ENCODE data around the gene KIFC3.
"Not testable (repeated sequence)": the region's sequence is repeated elsewhere in the genome, so short reads cannot be mapped to it uniquely, and the experiment has no call there.

Gene KIFC3

DNA sequence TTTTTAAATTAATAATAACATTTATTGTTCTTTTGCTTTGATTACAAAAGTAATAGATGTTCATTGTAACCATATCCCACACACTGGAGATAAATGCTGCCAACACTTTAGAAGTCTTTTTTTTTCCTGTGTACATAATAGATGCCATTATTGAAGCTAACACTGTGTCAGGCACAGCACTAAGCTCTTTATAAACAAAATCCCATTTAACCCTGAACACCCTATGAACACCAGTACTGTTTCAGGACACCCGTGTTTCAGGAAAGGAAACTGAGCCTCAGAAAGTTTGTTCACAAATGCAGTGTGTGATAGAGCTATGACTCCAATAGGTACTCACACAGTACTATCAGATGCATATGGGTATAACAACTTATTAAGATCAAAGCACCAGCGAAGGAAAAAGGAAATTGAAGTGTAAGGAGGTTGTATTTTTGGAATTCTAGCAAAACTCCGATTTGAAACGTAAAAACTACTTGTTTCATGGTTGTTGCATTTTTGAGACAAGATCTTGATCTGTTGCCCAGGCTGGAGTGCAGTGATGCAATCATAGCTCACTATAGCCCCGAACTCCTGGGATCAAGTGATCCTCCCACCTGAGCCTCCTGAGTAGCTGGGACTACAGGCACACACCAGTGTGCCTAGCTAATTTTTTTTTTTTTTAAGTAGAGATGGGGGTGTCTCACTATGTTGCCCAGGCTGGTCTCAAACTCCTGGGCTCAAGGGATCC is 2.0 kb upstream of the KIFC3 start:
- DNase-seq, result no peak

DNA sequence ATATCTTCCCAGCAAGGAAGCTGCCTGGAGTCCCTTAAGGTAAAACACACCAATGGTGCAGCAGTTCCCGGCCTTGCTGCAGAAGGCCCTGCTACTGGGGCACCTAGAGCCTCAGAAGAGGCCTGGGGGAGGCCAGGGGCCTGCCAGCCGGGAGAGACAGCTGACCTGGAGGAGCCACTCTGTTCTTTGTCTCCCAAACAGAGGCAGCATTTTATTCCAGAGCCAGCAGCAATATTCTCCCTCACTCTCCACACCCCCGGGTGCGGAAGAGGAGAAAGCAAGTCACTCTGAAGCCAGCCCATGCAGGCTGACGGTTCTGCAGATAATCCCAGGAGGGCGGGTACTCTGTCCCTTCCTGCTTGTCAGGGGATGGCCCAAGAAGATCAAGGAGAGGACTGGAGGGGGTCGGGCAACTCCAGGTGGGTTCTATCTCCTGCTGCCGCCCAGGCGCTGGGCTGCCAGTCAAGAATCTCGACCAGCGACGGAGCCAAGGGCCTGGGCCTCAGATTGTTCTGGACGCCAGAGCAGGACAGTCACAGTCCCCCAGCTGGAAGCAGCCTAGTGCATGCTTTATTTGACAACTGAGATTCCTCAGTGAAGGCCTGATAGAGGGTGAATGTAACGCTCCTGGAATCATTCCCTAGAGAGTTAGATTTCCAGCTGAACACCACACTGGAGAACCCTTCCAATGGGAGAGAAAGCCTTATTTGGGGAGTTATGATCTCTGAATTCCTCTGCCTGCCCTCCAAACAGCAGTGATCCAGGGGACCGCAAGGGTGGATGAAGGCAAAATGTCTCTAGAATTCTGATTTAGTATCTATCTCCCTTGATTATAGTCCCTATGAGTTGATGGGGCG is 1.1 kb upstream of the KIFC3 start:
- no peak for DNase-seq

DNA sequence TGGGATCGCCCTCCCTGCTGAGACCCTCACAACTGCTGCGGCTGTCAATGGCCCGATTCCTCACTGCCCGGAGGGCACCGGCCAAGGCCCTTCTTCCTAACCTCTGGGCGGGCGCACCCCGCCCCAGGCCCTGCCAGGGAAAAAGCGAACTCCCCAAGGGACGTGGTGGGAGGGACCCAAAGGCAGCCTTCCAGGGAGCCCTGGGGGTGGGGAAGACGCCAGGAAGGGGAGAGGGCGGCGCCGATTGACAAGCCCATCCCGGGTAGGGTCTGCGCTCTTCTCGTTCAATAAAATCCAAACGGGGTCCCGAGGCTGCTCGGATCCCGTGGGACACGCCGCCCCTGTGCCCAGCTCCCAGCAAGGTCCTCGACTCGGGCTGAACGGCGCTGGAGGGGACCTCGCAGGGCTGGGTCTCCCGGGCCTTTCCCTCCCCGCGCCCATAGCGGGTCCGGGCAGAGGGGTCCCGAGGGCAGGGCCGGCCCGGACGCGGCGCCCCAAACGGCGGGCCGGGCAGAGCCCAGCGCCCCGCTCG is 416 bp downstream of the KIFC3 start:
- no peak for DNase-seq

DNA sequence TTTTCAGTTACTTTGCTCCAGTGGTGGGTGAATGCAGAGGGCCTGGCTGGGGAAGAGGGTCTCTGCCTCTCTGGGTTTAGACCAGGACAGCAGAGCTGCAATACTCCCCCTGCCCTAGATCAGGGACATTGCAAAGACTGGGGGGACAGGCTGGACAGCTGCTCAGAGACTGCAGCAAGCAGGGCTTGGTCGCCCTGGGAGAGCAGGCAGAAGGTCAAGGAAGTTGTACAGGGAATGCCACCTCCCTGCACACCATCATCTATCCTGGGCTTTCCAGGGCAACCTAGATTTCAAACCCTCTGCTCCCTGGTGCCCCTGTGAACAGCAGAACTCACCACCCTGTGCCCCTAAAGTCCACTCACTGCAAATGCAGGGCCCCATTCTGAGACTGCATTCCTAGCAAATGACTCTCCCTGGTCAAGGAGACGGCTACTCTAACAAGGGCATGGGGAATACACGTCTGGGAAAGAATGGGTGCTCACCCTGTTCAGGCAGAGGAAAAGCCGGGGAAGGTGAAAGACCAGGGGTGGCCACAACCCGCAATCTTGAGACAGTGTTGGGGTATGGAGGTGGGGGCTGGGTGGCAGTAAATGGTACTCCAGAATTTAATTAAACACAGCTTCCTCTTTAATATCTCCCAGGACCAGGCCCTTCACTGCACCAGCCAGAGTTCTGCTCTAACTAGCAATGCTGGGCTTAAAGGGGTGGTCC is 1.0 kb downstream of the KIFC3 start:
- no peak for DNase-seq

DNA sequence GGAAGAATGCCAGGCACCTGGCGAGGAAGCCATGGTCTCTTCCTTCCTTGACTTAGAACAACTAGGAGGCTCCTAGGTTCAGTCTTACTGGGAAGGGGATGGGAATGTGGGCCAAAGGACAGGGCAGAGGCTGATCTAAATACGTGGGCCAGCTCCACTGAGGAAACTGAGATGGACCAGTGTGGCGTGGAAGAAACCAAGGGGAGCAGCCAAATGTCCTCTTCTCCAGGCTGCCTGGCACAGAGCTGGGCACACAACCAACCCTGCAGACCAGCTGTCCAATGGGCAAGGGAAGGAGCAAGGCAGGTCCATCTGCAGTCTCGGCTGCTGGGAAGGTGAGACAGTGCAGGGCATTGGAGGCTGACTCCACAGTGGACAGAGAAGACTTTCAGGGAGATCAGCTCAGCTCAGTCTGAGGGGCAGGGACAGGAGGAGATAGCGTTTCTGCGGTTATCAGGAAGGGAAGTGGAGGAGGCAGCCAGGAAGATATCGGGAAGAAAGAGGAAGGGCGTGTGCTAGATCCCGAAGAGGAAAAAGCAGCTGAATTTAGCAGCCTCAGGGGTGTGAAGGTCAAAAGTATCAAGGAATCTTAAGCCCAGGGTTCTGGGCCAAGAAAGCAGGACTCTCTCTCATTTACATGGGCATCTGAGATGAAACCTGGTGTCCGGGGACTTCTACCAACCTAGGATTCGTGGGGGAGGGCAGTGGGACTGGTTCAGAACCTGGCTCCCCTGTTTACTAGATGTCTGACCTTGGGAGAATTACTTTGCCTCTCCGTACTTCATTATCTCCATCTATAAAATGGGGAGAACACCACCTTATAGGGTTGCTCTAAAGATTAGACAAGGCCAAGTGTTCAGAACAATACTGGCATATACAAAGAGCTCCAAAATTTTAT is 1.8 kb downstream of the KIFC3 start:
- DNase-seq, result no peak

DNA sequence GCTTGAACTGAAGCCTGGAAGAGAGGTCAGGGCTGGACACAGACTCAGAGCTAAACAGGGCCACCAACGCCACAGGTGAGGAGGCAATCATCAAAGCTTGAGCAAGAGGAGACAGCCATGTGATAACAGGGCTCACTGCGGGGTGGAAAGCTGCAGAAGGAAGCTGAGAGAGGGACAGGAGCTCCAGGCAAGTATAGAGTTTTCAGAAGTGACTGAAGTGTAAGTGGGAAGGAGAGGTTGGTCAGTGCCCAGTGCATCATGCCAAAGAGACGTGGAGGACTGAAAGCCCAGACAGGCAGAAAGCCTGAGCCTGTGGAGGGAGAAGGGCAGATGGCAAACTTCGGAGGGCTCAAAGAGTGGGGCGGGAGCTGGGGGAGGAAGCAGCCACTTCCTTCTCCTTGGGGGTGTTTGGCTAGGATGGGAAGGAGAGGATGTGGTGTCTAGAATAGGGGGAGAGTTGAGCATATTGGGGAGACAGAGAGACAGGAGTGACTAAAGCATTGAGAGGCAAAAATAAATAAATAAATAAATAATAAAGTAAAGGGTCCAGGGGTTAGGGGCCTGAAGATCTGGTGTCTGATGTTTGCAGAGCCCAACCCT is 2.6 kb downstream of the KIFC3 start:
- no peak for DNase-seq

DNA sequence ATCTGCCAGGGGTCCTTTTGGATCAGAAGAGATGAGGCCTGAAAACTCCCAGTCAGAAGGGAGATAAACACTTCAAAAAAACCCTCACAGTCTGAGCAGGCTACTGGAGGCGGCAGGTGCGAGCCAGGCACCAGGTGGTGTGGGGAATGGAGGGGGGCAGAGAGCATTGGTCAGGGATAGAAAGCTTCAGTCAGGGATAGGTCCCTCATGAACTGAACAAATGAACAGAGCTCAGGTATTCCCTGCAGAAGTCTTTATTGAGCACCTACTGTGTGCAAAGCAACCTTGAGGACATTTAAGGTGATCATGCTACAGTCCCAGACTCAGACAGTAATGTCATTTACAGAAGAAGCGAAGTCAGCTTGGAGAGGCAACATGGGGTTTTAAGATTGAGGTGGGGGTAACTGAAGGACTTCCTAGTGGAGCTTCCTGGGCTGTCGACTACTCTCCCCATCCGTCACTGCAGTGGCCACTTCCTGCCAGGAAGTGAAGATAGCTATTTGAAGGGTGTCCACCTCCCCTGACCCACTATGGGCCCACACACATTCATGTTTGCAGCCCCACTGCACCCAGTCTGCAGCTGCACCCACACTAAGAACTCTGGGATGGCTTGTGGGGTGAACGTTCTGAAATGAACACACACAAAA is 3.2 kb downstream of the KIFC3 start:
- DNase-seq, result no peak

DNA sequence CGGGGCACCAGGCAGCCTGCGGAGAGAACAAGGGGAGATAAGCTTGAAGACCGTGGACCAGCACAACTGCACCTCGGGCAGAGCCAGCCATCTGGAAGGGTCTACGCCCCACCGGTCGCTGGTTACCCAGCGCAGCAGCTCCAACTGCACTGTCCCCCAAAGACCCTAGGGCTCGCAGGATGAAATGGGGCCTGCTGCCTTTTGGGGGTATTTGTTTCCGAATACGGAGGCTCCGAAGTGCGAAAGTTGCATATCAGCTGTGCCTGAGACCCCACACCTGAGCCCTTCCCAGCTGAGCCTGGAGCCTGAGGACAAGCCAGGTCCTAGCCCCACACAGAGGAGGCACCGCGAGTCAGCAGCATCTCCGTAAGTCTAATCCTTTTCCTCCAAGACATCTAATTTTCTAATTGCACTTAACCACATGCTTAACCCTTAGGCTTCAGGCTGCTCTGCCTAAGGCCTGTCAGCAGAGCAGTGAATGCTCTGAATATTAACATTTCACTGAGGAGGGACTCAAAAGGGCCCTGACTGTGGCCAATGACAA is 4.0 kb downstream of the KIFC3 start:
- DNase-seq, result no peak

DNA sequence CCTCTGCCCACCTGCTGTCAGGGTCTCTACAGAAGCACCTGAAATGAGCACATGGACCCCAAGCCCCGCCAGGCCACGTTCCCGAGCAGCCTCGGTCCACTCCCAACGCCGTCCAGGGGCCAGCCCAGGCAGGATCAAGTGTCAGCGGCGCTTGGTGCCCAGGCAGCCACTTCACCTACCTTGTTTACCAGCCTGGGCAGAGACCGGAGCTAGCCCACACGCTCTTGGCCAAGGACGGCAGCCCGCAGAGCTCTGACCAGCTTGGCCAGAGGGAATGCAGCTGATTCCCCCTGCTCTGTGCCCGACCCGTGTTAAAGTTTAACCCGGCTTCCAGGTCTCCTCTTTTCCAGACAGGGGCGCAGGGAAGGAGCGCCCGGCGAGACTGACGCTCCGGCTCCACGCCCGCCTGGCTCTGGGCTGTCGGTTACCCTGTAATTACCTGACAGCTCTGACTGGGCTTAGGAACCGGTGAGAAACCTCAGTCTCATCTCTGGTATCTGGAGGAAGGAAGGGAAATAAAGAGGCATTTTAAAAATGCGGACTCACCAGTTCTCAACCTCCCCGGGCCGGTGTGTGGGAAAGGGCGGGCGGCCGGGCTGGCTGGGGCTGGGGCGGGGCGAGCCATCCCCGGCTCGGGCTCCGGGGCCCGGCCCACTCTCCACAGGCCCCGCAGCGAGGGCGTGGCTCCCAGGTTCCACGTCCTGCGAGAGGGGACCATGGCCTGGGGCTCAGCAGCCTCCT is 4.6 kb downstream of the KIFC3 start:
- DNase-seq, result no peak

DNA sequence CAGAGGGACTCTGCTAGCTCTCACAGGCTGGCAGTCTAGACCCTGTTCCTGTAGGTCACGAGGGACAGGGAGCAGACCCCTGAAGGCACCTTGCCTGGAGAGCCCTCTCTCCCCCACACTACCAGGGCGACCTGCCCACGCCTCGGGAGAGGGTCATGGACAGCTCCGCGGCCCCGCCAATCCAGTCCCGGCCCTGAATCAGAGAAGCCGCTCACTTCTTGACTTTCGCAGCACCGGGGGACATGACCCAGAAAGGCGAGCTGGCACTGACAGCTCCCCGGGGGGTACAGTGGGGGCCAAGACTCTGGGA is 5.1 kb downstream of the KIFC3 start:
- no peak for DNase-seq

DNA sequence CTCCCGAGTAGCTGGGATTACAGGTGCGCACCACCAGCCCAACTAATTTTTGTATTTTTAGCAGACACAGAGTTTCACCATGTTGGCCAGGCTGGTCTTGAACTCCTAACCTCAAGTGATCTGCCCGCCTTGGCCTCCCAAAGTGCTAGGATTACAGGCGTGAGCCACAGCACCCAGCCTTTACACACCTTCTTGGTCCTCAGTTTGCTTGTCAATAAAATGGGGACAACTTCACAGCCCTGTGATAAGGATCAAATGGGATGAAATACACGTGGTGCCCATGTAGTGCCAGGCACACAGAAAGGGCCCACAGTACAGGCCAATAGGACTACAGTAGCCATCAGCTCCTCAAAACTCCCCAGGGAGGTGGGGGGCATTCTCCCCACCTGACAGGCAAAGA is 6.3 kb downstream of the KIFC3 start:
- DNase-seq, result not testable (repeated sequence)

DNA sequence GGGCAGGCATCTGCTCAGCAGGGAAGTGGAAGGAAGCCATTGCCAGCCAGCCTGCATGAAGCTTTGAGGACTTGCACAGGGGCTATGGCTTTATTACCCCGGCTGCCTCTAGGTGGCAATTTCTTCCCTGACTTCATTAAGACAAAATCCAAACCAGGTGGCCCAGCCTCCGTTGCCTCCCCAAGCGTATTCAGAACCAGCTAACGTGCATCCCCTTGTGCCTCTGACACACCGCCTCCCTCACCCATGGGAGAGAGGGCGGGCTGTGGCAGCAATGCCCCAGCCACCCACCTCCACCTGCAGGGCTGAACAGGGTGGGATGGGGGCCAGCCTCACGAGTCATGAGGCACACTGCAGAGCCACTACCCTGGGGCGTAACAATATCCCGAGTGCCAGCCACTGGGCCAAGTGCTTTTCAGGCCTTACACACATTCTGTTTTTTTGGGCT is 6.8 kb downstream of the KIFC3 start:
- DNase-seq, result no peak

DNA sequence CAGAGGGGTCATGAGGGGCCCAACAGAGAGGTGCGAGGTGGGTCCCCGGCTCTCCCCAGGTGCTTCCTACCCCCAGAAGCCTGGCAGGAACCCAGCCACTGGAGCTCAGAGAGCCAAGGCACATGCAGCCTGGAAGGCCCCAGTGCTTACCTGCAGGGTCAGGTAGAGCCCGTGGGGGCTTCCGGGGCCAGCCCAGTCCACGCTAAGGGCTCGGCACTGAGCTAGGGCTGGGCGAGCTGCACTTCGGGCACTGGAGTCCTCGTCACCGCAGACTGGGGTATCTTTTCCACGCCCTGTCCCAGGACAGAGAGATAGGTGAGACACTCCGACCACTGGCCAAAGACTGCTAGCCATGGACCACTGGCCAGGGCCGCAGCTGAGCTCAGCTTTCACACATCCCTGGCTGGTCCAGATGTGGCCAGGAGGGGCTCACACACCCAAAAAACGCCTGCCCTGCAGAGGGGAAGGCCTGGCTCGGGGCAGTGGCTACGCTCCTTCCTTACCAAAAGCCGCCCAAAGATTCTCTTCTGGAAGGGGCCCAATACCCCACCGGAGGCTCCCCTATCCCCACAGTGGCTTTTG is 7.4 kb downstream of the KIFC3 start:
- DNase-seq, result no peak

DNA sequence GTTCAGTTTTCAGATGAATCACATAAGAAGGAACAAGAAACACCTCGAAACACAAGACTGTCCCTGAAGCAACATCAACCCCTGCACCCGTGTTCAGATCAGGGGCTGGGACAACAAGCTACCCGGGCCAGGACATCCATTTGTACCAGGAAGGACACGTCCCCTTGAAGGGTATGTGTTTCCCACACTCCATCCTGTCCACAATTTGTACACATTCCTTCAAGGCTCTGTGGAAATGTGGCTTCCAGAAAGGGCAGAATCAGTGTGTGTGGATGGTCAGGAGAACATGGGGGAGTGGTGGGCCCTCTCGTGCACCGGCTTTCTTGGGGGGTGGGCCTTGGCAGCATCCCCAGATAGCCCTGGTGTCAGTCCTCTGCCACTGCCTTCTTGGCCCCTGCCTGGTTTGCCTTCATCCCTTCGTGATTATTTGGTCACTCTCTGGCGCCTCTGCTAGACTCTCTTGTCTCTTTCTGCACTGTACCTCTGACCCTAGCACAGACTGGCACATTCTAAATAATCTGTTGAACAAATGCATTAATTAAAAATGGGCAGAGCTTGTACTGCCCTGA is 10.3 kb downstream of the KIFC3 start:
- no peak for DNase-seq

DNA sequence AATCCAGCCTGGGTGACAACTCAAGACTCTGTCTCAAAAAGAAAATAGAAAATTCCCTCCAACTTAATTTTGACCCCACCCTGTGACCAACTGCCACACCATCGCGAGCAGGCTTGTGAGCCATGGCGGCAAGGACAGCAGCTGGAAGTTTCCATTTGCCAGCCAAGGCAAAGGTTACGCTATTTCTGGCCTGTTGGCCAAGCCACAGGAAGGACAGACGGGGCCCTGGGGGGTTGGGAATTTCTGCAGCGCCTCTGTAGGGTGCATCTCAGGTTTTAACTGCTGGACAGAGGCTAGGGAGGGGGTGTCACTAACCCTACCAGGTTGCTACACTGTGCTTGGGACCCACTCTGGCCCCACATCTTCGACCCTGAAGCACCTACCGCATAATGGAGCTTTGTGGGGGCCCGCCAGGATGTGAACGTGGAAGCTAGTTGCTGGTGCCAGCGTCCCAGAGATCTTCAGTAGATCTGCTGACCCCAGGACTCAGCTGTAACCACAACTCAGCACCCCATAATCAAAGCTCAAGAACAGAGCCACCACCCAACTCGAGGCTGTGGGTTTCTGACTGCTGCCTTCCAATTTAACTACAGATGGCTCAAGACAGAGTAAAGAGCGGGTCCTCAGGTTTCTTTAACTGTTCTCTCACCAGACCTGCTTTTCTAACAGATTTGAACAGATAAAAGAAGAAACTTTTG is 10.9 kb downstream of the KIFC3 start:
- no peak for DNase-seq

DNA sequence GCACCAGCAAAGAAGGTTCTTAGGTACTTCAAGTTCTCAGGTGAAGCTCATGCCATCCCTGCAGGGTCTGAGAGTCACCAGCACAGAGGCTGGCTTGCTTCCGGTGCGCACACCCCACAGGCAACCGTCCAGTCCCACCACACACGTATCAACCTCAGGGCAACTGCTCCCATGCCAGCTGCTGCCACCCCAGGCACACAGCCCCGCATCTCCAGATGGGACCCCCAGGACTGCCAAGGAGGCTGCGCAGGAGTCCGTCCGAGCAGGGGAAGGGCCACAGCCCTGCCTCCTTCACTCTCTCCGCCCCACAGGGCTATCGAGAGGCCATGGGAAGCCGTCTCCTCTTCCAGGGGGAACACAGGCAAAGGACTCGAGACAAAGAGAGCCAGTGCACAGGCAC is 13.3 kb downstream of the KIFC3 start:
- no peak for DNase-seq

DNA sequence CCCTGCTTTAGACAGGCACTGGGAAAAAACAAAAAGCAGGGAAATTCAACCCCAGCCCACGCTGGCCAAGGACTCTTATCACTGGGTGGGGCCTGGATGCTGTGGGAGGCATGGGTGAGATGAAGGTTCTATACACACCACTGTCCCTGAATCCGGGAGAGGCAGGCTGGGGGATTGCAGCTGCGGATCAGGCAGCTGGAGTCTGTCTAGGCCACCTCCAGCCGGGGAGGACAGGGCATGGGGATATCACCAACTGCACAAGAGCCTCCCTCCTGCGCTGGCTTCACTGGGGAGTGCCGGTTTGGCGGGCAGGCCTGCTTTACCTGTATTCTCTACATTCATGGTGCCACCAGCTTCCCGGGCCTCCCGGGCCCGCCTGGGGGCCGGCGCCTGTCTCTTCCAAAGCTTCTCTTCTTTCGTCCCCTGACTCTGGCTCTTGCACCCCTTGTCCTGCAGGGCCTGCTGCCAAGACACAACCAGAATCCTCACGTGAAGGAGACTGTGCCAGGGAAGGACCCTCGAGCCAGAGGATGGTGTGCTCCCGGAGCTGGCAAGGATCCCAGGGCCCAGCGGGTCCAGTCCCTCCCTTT is 13.9 kb downstream of the KIFC3 start:
- DNase-seq, result no peak

DNA sequence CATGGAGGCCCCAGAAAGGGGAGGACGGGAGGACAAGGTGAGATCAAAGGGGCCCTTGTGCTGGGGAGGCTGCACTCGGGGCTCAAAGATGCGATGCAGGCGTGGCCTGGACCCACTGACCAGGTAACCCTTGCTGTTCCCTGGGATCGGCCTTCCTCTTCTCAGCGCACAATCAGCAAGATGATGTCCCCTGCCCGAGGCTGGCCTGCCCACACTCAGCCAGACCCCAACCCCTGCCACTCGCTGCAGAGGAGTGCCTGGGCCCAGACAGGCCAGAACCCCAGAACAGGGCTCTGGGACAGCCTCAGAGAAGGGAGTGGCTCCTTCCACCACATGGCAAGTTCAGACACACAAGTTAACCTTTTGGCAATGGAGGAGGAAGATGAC is 14.8 kb downstream of the KIFC3 start:
- no peak for DNase-seq
